ENCODE results near the gene CNTN4.

The CNTN4 gene

GRCh38 chr3:2823437-2824211 lies 725.0 kb downstream of the CNTN4 start:
- no peak for DNase-seq

DNA sequence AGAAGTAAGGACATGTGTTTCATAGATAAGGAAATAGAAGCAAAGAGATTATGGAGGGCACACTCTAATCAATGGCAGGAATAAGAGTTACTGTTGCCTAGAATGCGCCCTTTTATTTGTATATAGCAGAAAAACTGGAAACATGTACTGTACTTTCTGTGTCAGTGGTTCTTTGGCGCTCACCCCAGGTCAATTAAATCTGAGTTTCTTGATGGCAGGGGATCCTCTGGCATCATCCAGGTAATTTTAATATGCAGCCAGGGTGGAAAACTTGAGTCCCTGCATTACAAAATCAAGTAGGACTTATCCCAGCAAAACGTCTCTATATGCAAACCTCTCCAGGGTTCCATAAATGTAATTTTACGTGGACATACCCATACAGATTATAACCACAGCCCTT lies 727.4 kb downstream of the CNTN4 start:
- no peak for DNase-seq

DNA sequence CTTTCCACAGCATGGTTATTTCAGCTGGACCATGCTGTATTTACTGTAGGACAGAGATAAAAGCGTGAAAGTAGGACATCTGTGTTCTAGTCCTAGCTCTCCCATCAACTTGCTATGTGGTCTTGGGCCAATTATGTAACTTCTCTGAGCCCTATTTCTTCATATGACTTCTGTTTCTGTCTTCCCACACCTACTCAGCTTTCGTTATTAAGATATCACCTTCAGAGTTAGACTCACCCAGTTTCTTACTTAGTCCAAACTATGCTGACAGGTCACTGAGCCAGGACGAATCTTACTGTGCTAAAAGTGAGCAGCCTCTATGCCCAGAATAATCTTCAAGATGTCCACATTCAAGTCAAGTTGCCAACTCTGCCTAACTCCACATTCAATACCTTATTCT lies 727.8 kb downstream of the CNTN4 start:
- no peak for DNase-seq

- DNase-seq = no peak
Measured at GRCh38 chr3:2837239-2837638, 738.6 kb downstream of the CNTN4 start.

DNA sequence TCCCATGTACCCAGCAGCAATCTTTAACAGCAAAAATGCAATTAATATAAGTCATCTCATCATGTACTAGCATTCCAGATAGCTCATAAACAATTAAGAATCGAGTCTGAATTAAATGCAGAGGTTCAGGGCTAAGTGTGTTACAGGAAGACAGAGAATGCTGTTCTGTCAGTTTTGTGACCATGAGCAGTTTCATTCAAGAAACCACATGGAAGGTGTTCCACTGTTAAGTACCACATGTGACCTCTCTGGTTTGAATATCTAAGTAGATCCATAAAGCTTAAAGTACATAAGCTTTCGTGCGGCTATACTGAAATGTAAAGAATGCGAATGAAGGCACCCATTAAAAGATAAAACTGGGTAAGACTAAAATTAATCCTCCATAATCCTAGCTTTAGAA lies 739.2 kb downstream of the CNTN4 start:
- no peak for DNase-seq

DNA sequence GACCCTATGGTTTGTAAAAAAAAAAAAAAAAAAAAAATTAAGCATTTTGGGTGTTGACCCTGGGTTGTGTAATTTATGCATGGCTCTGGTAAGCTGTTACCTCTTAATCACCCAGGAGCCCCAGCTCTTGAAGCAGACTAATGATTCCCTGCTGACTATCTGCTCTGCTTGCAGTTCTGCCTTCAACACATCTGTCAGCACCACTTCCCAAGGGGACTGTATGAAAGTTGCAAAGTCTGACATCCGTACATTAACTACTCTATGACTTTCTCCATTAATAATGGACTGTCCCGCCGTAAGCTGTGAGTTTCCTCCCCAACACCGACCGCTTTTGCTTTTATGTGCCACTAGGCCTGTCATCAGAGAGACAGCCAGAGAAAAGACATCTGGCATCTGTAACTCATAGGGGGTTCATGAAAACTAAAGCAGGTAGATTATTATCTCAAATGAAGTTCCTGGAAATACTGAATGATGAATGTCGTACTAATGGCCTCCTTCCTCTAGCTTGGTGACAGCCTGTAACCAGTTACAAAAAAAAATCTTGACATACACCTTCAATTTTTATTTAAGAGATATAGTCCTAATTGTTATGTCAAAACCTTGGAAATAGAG lies 740.0 kb downstream of the CNTN4 start:
- DNase-seq = no peak

DNA sequence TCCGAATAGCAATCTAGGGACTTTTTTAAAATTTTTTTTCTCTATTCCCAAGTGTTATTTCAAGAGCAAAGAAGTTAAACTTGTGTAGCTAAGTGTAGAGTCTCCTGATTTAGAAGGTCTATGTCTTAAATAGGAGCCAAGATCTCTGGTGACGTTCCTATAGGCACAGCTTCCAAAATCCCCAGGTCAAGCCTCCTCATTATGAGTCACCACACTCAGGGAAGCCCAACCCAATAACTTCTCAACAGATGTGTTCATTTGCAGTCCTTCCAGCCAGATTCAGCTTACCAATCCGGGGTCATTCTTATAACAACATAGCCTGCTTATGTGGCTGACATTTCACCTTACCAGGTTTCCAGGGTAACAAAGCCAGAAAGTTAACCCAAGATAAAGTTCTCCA lies 741.2 kb downstream of the CNTN4 start:
- DNase-seq = no peak

DNA sequence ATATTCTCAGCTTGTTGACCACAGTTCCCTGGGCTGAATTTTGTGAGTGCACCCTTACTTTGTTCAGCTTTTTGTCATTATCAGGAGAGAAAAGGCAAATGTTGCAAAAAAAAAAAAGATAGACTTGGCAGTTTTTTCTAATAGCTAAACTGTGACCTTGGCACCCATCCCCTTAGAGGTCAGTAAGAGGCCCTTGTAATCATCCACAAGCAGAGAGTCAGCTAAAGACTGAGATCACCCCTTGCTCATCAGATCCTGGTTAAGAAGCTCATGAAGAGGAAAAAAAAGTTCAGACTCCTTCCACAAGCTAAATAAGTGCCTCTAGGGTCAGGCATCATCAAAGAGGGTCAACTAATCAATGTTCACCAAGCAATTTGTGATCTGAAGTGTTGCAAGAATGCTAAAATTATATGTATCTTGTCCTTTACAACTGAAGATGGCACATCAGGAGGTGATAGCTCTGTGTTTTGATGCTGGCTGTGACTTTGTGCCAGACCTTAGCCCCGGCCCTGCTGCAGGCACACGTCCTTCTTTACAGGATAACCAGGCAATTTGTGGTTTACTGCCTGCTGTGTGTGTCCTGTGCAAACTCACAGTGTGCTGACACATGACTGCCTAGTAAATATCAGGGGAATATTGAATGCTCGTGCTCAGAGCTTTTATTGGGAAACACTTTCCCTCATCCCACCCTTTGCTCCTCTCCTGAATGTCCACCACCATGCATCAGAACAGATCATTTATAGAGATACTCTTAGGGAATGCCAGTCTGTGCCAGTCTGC lies 748.6 kb downstream of the CNTN4 start:
- DNase-seq = no peak

DNA sequence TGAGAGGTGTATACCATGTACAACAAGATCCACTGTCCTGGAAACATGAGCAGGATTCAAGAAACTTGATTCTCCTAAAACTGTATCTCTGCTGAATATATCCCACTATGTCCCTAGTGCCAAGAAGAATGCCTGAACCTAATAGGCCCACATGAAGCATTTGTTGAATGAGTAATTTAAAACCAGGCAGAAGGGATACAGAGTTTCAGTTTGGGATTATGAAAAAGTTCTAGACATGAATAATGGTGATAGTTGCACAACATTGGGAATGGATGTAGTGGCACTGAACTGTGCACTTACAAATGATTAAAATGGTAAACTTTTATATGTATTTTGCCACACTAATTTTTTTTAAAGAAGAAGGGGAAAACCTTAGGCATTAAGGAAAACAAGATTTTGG lies 750.4 kb downstream of the CNTN4 start:
- no peak for DNase-seq

GRCh38 chr3:2850701-2851100 lies 752.0 kb downstream of the CNTN4 start:
- no peak for DNase-seq

DNA sequence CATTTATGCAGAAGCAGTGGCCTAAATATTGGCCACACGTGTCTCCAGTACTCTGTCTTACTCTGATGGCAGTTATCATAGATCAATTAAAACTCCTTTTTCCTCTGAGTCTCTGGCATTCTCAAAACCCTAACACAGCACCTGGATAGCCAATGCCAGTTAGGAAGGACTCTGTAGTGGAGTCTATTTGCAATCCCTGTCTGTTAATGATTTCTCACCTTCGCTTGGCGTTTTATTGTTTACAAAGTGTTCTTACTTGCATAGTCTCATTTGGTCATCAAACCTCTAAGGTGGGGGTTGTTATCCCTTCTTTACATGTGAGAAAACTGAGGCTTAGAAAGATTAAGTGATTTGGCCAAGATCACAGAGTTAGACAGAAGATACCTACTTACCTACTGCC lies 752.7 kb downstream of the CNTN4 start:
- no peak for DNase-seq

GRCh38 chr3:2851835-2852234 lies 753.2 kb downstream of the CNTN4 start:
- no peak for DNase-seq

GRCh38 chr3:2853651-2854050 lies 755.0 kb downstream of the CNTN4 start:
- no peak for DNase-seq

- no peak for DNase-seq
Measured at GRCh38 chr3:2856138-2857133, 757.8 kb downstream of the CNTN4 start.

DNA sequence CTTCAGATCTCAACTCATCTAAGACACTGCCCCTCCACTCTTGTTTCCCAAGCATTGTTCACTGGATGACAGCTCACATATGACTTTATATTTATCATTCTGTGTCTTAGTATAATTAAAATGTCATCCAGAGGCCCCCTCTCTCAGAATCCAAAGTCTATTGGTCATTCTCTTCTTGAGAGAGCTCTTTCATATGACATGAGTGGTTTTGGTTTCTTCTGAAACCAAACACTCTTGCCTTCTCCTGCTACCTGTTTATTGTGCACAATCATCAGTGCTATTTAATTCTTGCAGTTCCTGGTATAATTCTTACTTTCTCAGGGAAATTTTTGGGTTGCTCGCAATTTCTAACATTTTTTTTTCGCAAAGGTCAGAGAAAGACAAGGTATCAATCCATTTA lies 762.0 kb downstream of the CNTN4 start:
- DNase-seq = no peak

GRCh38 chr3:2861120-2861519 lies 762.5 kb downstream of the CNTN4 start:
- DNase-seq = no peak

DNA sequence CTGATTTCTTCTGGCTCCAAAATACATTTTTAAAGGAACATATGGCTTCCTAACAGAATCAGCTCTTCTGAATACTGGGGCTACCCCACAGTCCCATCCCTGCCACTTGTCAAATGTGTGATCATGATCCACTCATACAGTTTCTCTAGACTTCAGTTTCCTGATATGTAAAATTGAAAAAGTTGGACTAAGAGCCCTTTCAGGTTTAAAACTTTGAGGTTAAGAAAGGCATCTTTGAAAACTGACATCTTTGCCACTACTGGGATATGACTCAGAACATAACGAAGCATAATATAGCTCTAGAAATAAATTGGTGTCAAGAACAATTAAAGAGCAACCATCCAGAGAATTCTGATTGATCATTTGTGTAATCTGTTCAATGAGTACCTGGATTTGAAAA lies 763.3 kb downstream of the CNTN4 start:
- DNase-seq = no peak

DNA sequence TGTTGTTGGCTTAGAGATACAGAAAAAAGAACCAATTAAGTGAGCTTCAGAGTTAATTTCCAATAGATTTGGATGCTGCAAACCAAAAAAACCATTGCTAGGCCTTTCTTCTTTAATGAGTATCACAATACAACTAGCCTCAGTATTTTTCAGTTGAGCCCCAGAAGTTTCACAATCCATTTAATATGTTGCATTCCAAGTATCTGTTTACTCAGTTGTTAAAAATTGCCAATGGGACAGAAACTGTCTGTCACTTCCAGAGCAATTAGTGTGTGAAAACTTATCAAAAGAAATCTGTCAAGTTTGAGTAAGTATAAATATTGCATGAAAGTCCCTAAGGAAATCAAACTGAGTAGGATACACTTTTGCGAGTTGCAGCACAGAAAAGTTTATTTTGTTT lies 763.7 kb downstream of the CNTN4 start:
- no peak for DNase-seq

GRCh38 chr3:2863127-2863526 lies 764.5 kb downstream of the CNTN4 start:
- DNase-seq = no peak

DNA sequence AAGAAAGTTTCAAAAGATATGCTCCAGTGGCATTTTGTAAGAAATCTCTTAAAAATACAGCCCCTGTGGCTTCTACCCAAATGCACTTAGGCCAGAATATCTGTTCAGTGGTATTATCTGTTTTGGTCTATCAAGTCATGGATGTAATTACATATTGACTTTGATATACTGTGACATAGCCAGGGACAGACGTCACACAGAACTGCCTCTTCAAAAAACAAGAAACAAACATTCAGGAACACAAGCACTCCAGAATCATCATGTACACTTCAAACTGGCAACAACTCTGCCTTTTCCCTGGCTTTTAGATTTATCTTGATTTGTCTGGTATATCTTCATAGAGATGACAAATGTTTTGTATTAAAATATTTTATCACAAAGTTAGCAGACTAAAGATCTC lies 771.2 kb downstream of the CNTN4 start:
- DNase-seq = no peak

- no peak for DNase-seq
Measured at GRCh38 chr3:2870724-2871333, 772.2 kb downstream of the CNTN4 start.

DNA sequence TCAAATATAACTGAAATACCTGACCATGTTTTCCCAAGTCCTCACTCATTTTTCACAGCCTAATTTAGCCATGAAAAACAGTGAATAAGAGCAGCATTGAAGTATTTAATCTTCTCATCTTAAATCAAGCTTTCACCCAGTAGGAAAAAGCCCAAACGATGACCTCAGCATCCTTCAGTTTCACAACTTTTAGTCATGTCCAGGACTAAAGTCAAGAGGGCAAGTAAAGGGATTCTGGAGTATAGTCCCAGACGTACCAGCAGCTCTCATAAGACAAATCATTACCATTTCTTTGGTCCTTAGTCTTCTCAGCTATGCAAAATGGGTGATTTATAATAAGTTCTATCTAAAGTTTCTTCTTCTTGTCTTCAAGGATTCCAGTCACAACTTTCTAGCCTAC lies 774.2 kb downstream of the CNTN4 start:
- no peak for DNase-seq

All from NCI-H2029 (cell line).